ENCODE data around the gene CMTM1. TPM values are rescaled to one million over a fixed set of nuclear protein-coding genes. Genes with fewer than 3 reads are reported as not detected.

CMTM1 gene
- polyA plus RNA-seq, 1 donor (not counting 4 experiments of a cell fraction or from before 2014, with no cell fraction given), result 0.24 TPM

DNA sequence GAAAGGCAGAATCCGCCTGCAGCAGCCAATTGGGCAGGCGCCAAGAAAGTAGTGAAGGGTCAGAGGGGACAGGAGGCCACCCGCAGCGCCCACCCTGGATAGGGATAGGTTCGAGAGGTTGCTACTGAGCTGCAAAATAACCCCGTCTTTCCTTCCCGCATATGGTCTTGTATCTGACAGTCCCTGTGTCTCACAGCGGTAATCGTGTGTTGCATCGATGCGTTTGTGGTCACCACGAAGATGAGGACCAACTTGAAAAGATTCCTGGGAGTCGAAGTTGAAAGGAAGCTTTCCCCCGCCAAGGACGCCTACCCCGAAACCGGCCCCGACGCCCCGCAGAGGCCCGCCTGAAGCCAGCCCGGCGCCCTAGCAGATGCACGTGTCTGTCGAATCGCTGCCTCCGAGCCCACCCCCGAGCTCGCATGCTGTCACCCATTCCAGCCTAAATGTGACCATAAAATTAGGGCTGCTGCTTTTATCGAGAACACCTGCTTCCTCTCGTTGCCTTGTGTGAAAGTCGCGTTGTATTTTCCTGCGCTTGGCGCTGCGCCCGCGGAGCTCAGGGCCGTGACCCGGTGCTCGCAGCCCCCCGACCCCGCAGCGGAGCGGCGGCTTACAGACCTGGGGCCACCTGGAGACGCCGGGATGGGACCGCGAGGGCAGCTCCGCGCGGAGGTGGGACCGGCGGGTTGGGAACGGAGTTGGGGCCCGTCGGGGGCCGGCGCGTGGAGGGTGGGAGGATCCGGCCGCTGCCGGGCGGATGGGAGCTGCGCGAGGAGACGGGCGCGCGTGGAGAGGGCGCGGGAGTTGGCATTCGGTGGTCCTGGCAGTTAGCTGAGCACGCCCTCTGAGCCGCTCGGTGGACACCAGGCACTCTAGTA lies 12.7 kb downstream of the CMTM1 start, which contains the start of gene CMTM2:
TSS of gene CMTM2 (plus strand) at position 813 of the 881 bp plus-strand sequence. CDS start 145 bp downstream, outside the sequence.
- H3K4me1 ChIP-seq (ENCODE audit: control insufficient read depth, extremely low read depth, insufficient read depth, low read length), result peaks cover 14% of the 10 kb centered on the region
- no peaks in the 10 kb centered on the region for H4K20me1 ChIP-seq (ENCODE audit: control insufficient read depth, extremely low read depth, insufficient read depth, low read length)
- H3K27ac ChIP-seq (ENCODE audit: control insufficient read depth, insufficient read depth, low read length), result no peak within 1 kb of the TSS
- no peak within 1 kb of the TSS for H3K4me3 ChIP-seq (ENCODE audit: control insufficient read depth in 2 of 3, extremely low read depth in 1 of 3, insufficient read depth in 2 of 3, low read depth in 1 of 3, low read length in 3 of 3)
- TF ChIP-seq EZH2 (IDR thresholded peaks at IDR 0.05; ENCODE audit: low read length), result peak; percentile 52
- TF ChIP-seq, protein P1, sequence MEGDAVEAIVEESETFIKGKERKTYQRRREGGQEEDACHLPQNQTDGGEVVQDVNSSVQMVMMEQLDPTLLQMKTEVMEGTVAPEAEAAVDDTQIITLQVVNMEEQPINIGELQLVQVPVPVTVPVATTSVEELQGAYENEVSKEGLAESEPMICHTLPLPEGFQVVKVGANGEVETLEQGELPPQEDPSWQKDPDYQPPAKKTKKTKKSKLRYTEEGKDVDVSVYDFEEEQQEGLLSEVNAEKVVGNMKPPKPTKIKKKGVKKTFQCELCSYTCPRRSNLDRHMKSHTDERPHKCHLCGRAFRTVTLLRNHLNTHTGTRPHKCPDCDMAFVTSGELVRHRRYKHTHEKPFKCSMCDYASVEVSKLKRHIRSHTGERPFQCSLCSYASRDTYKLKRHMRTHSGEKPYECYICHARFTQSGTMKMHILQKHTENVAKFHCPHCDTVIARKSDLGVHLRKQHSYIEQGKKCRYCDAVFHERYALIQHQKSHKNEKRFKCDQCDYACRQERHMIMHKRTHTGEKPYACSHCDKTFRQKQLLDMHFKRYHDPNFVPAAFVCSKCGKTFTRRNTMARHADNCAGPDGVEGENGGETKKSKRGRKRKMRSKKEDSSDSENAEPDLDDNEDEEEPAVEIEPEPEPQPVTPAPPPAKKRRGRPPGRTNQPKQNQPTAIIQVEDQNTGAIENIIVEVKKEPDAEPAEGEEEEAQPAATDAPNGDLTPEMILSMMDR (optimal IDR thresholded peaks at IDR 0.05 in 1 of 3, IDR thresholded peaks at IDR 0.05 in 1 of 3, conservative IDR thresholded peaks at IDR 0.05 in 1 of 3; ENCODE audit: extremely low read depth in 1 of 3, insufficient read depth in 2 of 3, low read length in 3 of 3), result no peak
- peaks cover 21% of the 10 kb centered on the region for H3K27me3 ChIP-seq (ENCODE audit: control insufficient read depth, extremely low read depth, insufficient read depth, low read length)
- no peaks in the 10 kb centered on the region for H3K9me3 ChIP-seq (ENCODE audit: control insufficient read depth, low read depth, low read length)
- H3K4me2 ChIP-seq (ENCODE audit: control insufficient read depth, extremely low read depth, insufficient read depth, low read depth, low read length), result no peak within 1 kb of the TSS
- H3K9me1 ChIP-seq (ENCODE audit: control insufficient read depth, extremely low read depth, insufficient read depth, low read length), result no peaks in the 10 kb centered on the region
- FAIRE-seq (no peak), DNase-seq (ENCODE audit: low read depth, low spot score) (no peak)
- no peaks in the 10 kb centered on the region for H3K79me2 ChIP-seq (ENCODE audit: control insufficient read depth, insufficient read depth, low read length)
- no peak within 1 kb of the TSS for H2AFZ ChIP-seq (ENCODE audit: control insufficient read depth, low read length)
- dilution Hi-C loops (cut with MboI; ENCODE audit: extremely low pct_ligation_motif_present, low sequenced_read_pairs), result no loop called here
- no peak within 1 kb of the TSS for H3K9ac ChIP-seq (ENCODE audit: control insufficient read depth, extremely low read depth, insufficient read depth, low read length)
- no peaks in the 10 kb centered on the region for H3K36me3 ChIP-seq (ENCODE audit: control insufficient read depth in 2 of 2, extremely low read depth in 1 of 2, insufficient read depth in 2 of 2, low read length in 2 of 2)

DNA sequence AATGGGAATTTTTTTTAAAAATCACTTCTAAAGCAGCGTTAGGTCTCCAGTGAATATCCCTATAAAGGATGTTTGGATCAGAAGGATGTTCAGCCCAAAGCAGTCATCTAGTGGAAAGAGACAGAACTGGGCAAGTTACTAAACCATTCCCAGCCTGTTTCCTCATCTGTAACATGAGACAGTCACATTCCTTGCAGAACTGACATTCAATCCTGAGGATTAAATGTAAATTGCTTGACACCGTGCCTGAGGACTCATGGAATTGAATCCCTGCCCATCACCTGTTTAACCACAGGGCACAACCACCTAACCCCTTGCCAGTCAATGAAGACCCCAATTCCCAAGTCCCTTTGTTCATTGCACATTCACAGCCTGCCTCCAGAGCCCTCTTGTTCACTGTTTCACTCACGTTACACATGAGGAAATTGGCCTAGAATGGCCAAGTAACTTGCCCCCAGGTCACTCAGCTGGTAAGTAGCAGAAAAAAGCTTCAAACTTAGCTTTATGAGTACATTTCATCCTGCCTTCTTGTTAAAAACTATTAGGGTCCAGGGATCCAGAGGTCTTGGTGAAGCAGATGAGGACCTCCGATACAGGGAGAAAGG lies 14.5 kb downstream of the CMTM1 start:
- Histone ChIP-seq H4K20me1 (ENCODE audit: control insufficient read depth, extremely low read depth, insufficient read depth, low read length) (no peaks in the 10 kb centered on the region), H2AFZ (ENCODE audit: control insufficient read depth, low read length) (no peak overlapping the region), H3K4me3 (ENCODE audit: control insufficient read depth in 2 of 3, extremely low read depth in 1 of 3, insufficient read depth in 2 of 3, low read depth in 1 of 3, low read length in 3 of 3) (no peak overlapping the region), H3K79me2 (ENCODE audit: control insufficient read depth, insufficient read depth, low read length) (no peaks in the 10 kb centered on the region), H3K9me3 (ENCODE audit: control insufficient read depth, low read depth, low read length) (no peaks in the 10 kb centered on the region), H3K4me1 (ENCODE audit: control insufficient read depth, extremely low read depth, insufficient read depth, low read length) (peaks cover 14% of the 10 kb centered on the region), H3K9ac (ENCODE audit: control insufficient read depth, extremely low read depth, insufficient read depth, low read length) (no peak overlapping the region), H3K27me3 (ENCODE audit: control insufficient read depth, extremely low read depth, insufficient read depth, low read length) (peaks cover 21% of the 10 kb centered on the region), H3K9me1 (ENCODE audit: control insufficient read depth, extremely low read depth, insufficient read depth, low read length) (no peaks in the 10 kb centered on the region), H3K27ac (ENCODE audit: control insufficient read depth, insufficient read depth, low read length) (no peak overlapping the region), H3K4me2 (ENCODE audit: control insufficient read depth, extremely low read depth, insufficient read depth, low read depth, low read length) (no peak overlapping the region), H3K36me3 (ENCODE audit: control insufficient read depth in 2 of 2, extremely low read depth in 1 of 2, insufficient read depth in 2 of 2, low read length in 2 of 2) (no peaks in the 10 kb centered on the region)
- DNase-seq (ENCODE audit: low read depth, low spot score) (no peak), FAIRE-seq (peak; percentile 76)
- TF ChIP-seq, protein P1 (optimal IDR thresholded peaks at IDR 0.05 in 1 of 3, IDR thresholded peaks at IDR 0.05 in 1 of 3, conservative IDR thresholded peaks at IDR 0.05 in 1 of 3; ENCODE audit: extremely low read depth in 1 of 3, insufficient read depth in 2 of 3, low read length in 3 of 3), result peak in 1 of 3 experiments; percentile 14
- TF ChIP-seq EZH2 (IDR thresholded peaks at IDR 0.05; ENCODE audit: low read length), result no peak
- dilution Hi-C loops (cut with MboI; ENCODE audit: extremely low pct_ligation_motif_present, low sequenced_read_pairs), result no loop called here
